GM12872 (cell line): Measurements from ENCODE around the gene ATRNL1.

ENCODE experiments used
- CTCF ChIP-seq: IDR thresholded peaks from 3 replicates; pipeline ENCODE4 v1.5.1; 2011; ENCODE audit warnings: low read depth, mild to moderate bottlenecking, low read length, moderate library complexity; ENCODE audit not compliant: insufficient read depth

Gene ATRNL1

GRCh38 chr10:115063701-115064658, 29.2 kb upstream of the ATRNL1 start:
- TF ChIP-seq CTCF: no peak

GRCh38 chr10:115065801-115066200, 27.4 kb upstream of the ATRNL1 start:
- no peak for TF ChIP-seq CTCF

GRCh38 chr10:115066528-115066927, 26.6 kb upstream of the ATRNL1 start:
- no peak for TF ChIP-seq CTCF

- no peak for TF ChIP-seq CTCF
Observed at GRCh38 chr10:115073796-115074195, 19.4 kb upstream of the ATRNL1 start.

- TF ChIP-seq CTCF: no peak
Observed at GRCh38 chr10:115082506-115082905, 10.7 kb upstream of the ATRNL1 start.

- no peak for TF ChIP-seq CTCF
Observed at GRCh38 chr10:115084277-115084850, 8.8 kb upstream of the ATRNL1 start.

GRCh38 chr10:115091161-115091560, 2.0 kb upstream of the ATRNL1 start:
- no peak for TF ChIP-seq CTCF
